ENCODE measurements around the gene DLGAP3.

DNA sequence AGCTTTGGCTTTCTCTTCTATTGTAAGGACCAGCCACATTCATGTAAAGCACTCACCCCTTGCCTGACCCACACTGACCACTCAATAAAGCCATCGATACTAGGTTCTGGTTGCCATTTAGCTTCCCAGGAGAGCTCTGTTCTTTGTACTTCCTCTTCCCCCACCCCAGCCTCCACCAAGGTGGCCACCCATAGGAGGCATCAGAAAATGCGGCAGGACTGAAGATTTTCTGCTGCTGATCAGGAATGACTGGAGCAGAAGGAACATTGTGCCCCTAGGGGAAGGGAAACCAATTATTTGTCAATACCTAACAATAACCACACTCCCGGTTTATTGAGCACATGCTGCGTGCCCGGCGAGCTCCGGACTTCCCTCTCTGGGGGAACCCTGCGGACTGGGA lies 64.7 kb downstream of the DLGAP3 start:
- no peak for TF ChIP-seq POLR2A (IDR thresholded peaks at IDR 0.05; ENCODE audit: low read depth, low read length)
- no peak for TF ChIP-seq POLR2AphosphoS5 (IDR thresholded peaks at IDR 0.05; ENCODE audit: low read depth, low read length)
- no peak for TF ChIP-seq TAF1 (IDR thresholded peaks at IDR 0.05; ENCODE audit: borderline replicate concordance, low read depth, low read length)
